Endothelial cell of umbilical vein (primary cell): ENCODE results near the gene ELOVL6. TPM values are rescaled to one million over a fixed set of nuclear protein-coding genes. Genes with fewer than 3 reads are reported as not detected.

Experiments used
- BruUV-seq: library from RNA; stranded (reverse); fragments of 400-500 nt; replicated peaks from 2 replicates; lab custom pipeline; 2021; lab: Mats Ljungman, UMichigan
- CTCF ChIA-PET: fragments of 300-600, 350-600 bp; sonication (Branson Sonifier 250); formaldehyde crosslinking; loops from one replicate; lab custom pipeline; 2021; ENCODE audit warnings: antibody characterized with exemption, inconsistent platforms; lab: Charles Lee
- POLR2A ChIA-PET: fragments of 300-600, 350-600 bp; sonication (Branson Sonifier 250); formaldehyde crosslinking; loops from one replicate; lab custom pipeline; 2021; ENCODE audit warnings: antibody characterized with exemption, inconsistent platforms; lab: Charles Lee
- DNase-seq: peaks from one replicate; pipeline ENCODE4 v3.0.0-alpha.2; 2011; ENCODE audit warnings: low read depth, low spot score
- FAIRE-seq: peaks from 2 replicates; lab custom pipeline; 2011; peaks lifted over from hg19 to GRCh38; lab: Jason Lieb, UNC
- H2AFZ ChIP-seq: 2 replicates; pipeline ENCODE4 v1.6.0; 2012; ENCODE audit warnings: low read depth, low read length, control low read depth, inconsistent platforms
- H3K27ac ChIP-seq: 2 replicates; pipeline ENCODE4 v1.5.1; 2011; ENCODE audit warnings: low read depth, mild to moderate bottlenecking, control low read depth, low read length, moderate library complexity; ENCODE audit not compliant: insufficient read depth
- H3K27me3 ChIP-seq, 2 experiments: 2 replicates each; pipeline versions ENCODE4 v1.6.0 to v1.6.1; 2011; ENCODE audit warnings: low read length in 2 of 2, mixed read lengths in 1 of 2; ENCODE audit not compliant: control insufficient read depth in 2 of 2, insufficient read depth in 2 of 2
- H3K36me3 ChIP-seq, 2 experiments: 2 replicates in 1 of 2; 3 replicates in 1 of 2; pipeline ENCODE4 v1.5.1; 2011; ENCODE audit warnings: low read length in 2 of 2, mild to moderate bottlenecking in 1 of 2, moderate library complexity in 1 of 2; ENCODE audit not compliant: control insufficient read depth in 2 of 2, insufficient read depth in 2 of 2; ENCODE audit errors: extremely low read depth in 1 of 2
- H3K4me1 ChIP-seq: 3 replicates; pipeline ENCODE4 v1.5.1; 2011; ENCODE audit warnings: mild to moderate bottlenecking, low read length; ENCODE audit not compliant: control insufficient read depth, insufficient read depth; ENCODE audit errors: extremely low read depth
- H3K4me2 ChIP-seq: 2 replicates; pipeline ENCODE4 v1.6.1; 2011; ENCODE audit warnings: low read length, control low read depth, mixed read lengths; ENCODE audit not compliant: insufficient read depth
- H3K4me3 ChIP-seq, 3 experiments: fragments of 200-600 bp in 1 of 3; sonication (generic), shearing (Covaris generic) in 1 of 3; replicated peaks in 1 of 3; 2 replicates each; pipeline ENCODE4 v1.5.1; 2011 to 2016; ENCODE audit warnings: control low read depth in 3 of 3, low read length in 3 of 3, mild to moderate bottlenecking in 2 of 3, inconsistent platforms in 1 of 3, low read depth in 1 of 3, moderate library complexity in 1 of 3; ENCODE audit not compliant: insufficient read depth in 1 of 3
- H3K79me2 ChIP-seq: 2 replicates; pipeline ENCODE4 v1.6.0; 2012; ENCODE audit warnings: low read length, inconsistent platforms; ENCODE audit not compliant: control insufficient read depth, insufficient read depth
- H3K9ac ChIP-seq: replicated peaks from 2 replicates; pipeline ENCODE3; 2011; ENCODE audit warnings: low read length, control low read depth; ENCODE audit not compliant: insufficient read depth; ENCODE audit errors: extremely low read depth
- H3K9me1 ChIP-seq: replicated peaks from 3 replicates; pipeline ENCODE4 v1.6.0; 2011; ENCODE audit warnings: mild to moderate bottlenecking, low read length; ENCODE audit not compliant: control insufficient read depth, insufficient read depth; ENCODE audit errors: extremely low read depth
- H3K9me3 ChIP-seq: replicated peaks from 2 replicates; pipeline ENCODE4 v1.5.1; 2012; ENCODE audit warnings: low read length, inconsistent platforms; ENCODE audit not compliant: control insufficient read depth, insufficient read depth
- H4K20me1 ChIP-seq: replicated peaks from 2 replicates; pipeline ENCODE3; 2011; ENCODE audit warnings: mild to moderate bottlenecking, low read length; ENCODE audit not compliant: control insufficient read depth, insufficient read depth; ENCODE audit errors: extremely low read depth
- EZH2 ChIP-seq: IDR thresholded peaks from 2 replicates; pipeline ENCODE4 v1.6.1; 2012; ENCODE audit warnings: borderline replicate concordance, low read depth, mild to moderate bottlenecking, moderate library complexity, low read length, inconsistent platforms; ENCODE audit not compliant: severe bottlenecking
- FOS ChIP-seq: IDR thresholded peaks from 2 replicates; pipeline ENCODE4 v1.6.1; 2011; ENCODE audit warnings: mild to moderate bottlenecking, low read length, moderate library complexity, borderline replicate concordance; ENCODE audit not compliant: insufficient read depth
- GATA2 ChIP-seq: IDR thresholded peaks from 2 replicates; pipeline ENCODE4 v1.7.0; 2011; ENCODE audit warnings: low read depth, mild to moderate bottlenecking, moderate library complexity, mixed read lengths, low read length; ENCODE audit not compliant: insufficient read length, insufficient read depth
- JUN ChIP-seq: IDR thresholded peaks from 2 replicates; pipeline ENCODE4 v1.6.1; 2011; ENCODE audit warnings: borderline replicate concordance, low read depth; ENCODE audit not compliant: insufficient read length, insufficient read depth
- MAX ChIP-seq: IDR thresholded peaks from 2 replicates; pipeline ENCODE4 v1.6.1; 2011; ENCODE audit not compliant: insufficient read depth, insufficient read length
- MYC ChIP-seq: IDR thresholded peaks from one replicate; pipeline ENCODE4 v1.6.1; 2011; ENCODE audit warnings: mild to moderate bottlenecking, low read depth, low read length
- POLR2A ChIP-seq: IDR thresholded peaks from 2 replicates; pipeline ENCODE4 v1.6.1; 2012; ENCODE audit warnings: low read depth, mild to moderate bottlenecking, control low read depth, low read length
- POLR2AphosphoS5 ChIP-seq: IDR thresholded peaks from 2 replicates; pipeline ENCODE4 v1.6.1; 2012; ENCODE audit warnings: low read depth, mild to moderate bottlenecking, control low read depth, low read length, moderate library complexity; ENCODE audit not compliant: insufficient read depth
- dilution Hi-C: fragments of 300-500 bp; cut with MboI; formaldehyde crosslinking; loops from one replicate; pipeline ENCODE4 v1.15.0; 2019; ENCODE audit warnings: low sequenced_read_pairs; ENCODE audit not compliant: extremely low pct_ligation_motif_present
- intact Hi-C: fragments of 100-400 bp; cut with micrococcal nuclease; formaldehyde crosslinking; loops from one replicate; pipeline ENCODE4 v1.10.0; 2022
- polyA plus RNA-seq, 4 experiments: library from polyadenylated mRNA; depleted of rRNA in 3 of 4; stranded (reverse) in 3 of 4; unstranded in 1 of 4; fragments of >200 nt; gene quantifications; 2 replicates each; pipeline versions ENCODE4 v1.2.1 to v1.2.3, GENCODE V29; 2011 to 2012; ENCODE audit warnings: missing spikeins in 1 of 4
- total RNA-seq: library from RNA; stranded (reverse); gene quantifications from 2 replicates; pipeline ENCODE4 v1.2.3, GENCODE V29; 2021
- TF ChIP-seq, protein P1 (sequence below), 2 donors: IDR thresholded peaks; 1 replicate in 1 of 2; 2 replicates in 1 of 2; pipeline ENCODE4 v1.5.1; 2011; ENCODE audit warnings: low read length in 2 of 2, mild to moderate bottlenecking in 2 of 2, moderate library complexity in 2 of 2, control low read depth in 1 of 2, inconsistent platforms in 1 of 2, low read depth in 1 of 2; ENCODE audit not compliant: insufficient read depth in 1 of 2; ENCODE audit errors: extremely low read depth in 1 of 2

Gene ELOVL6
- total and polyA plus RNA-seq, 2 donors (not counting 3 experiments of a cell fraction or from before 2014, with no cell fraction given) = 6.4 to 26.1 TPM

GRCh38 chr4:110108422-110108821, 90.0 kb downstream of the ELOVL6 start:
- Histone ChIP-seq H2AFZ (no peak overlapping the region), H3K27me3 (no peaks in the 10 kb centered on the region), H3K36me3 (no peaks in the 10 kb centered on the region), H3K9me1 (no peaks in the 10 kb centered on the region), H3K9ac (no peak overlapping the region), H3K4me3 (no peak overlapping the region), H3K79me2 (no peaks in the 10 kb centered on the region), H3K9me3 (no peaks in the 10 kb centered on the region), H4K20me1 (no peaks in the 10 kb centered on the region), H3K4me1 (peaks cover 16% of the 10 kb centered on the region), H3K27ac (no peak overlapping the region), H3K4me2 (no peak overlapping the region)
- ChIA-PET POLR2A (no interaction called here), CTCF (interaction anchor here (0.9 to 1.7 kb wide), 4 partner anchors 11 to 58 kb away, joined by 3 to 5 read pairs (median 4); no protein-coding TSS in a partner anchor)
- dilution Hi-C loops (no loop called here), intact Hi-C loops (no loop called here)
- FAIRE-seq (no peak), DNase-seq (no peak)
- TF ChIP-seq JUN (no peak), GATA2 (no peak), MAX (no peak), POLR2AphosphoS5 (no peak), FOS (no peak), MYC (no peak), POLR2A (no peak), EZH2 (no peak)
- TF ChIP-seq, protein P1, sequence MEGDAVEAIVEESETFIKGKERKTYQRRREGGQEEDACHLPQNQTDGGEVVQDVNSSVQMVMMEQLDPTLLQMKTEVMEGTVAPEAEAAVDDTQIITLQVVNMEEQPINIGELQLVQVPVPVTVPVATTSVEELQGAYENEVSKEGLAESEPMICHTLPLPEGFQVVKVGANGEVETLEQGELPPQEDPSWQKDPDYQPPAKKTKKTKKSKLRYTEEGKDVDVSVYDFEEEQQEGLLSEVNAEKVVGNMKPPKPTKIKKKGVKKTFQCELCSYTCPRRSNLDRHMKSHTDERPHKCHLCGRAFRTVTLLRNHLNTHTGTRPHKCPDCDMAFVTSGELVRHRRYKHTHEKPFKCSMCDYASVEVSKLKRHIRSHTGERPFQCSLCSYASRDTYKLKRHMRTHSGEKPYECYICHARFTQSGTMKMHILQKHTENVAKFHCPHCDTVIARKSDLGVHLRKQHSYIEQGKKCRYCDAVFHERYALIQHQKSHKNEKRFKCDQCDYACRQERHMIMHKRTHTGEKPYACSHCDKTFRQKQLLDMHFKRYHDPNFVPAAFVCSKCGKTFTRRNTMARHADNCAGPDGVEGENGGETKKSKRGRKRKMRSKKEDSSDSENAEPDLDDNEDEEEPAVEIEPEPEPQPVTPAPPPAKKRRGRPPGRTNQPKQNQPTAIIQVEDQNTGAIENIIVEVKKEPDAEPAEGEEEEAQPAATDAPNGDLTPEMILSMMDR (IDR thresholded peaks at IDR 0.05; ENCODE audit: extremely low read depth in 1 of 2, insufficient read depth in 1 of 2, low read depth in 1 of 2, low read length in 2 of 2) = no peak
- no TSS peak for BruUV-seq
